ENCODE data around the gene NCEH1. TPM values are rescaled to one million over a fixed set of nuclear protein-coding genes. Genes with fewer than 3 reads are reported as not detected.

Gene NCEH1
- total and polyA plus RNA-seq, 2 of the 4 experiments (the other 2 are of a cell fraction) = 22.3 to 23.3 TPM

- Histone ChIP-seq H3K27ac (ENCODE audit: insufficient read depth, low read length) (no peak overlapping the region), H3K36me3 (ENCODE audit: control insufficient read depth, insufficient read depth, low read length) (no peaks in the 10 kb centered on the region), H2AK5ac (ENCODE audit: low read depth, low read length) (no peak overlapping the region), H3K56ac (ENCODE audit: extremely low read depth, insufficient read depth, low read length) (no peak overlapping the region), H3K79me1 (ENCODE audit: low read depth in 1 of 2, low read length in 2 of 2) (peaks cover 41 to 59% of the 10 kb centered on the region in 2 experiments), H2BK20ac (ENCODE audit: low read depth, low read length) (no peak overlapping the region), H2BK15ac (ENCODE audit: low read depth, low read length) (no peak overlapping the region), H3K9ac (ENCODE audit: low read depth, low read length) (no peak overlapping the region), H4K91ac (ENCODE audit: insufficient read depth, low read depth, low read length) (no peak overlapping the region), H3K23ac (ENCODE audit: low read depth, low read length) (0 out of 2 replicates have a peak overlapping the region, but pooled peaks have one; percentile 3), H4K20me1 (ENCODE audit: insufficient read depth, low read length) (peaks cover 9% of the 10 kb centered on the region), H2AFZ (replicated peaks; ENCODE audit: low read length, poor library complexity) (no peak overlapping the region), H4K8ac (ENCODE audit: low read depth in 2 of 2, low read length in 2 of 2) (no peak overlapping the region), H3K4me1 (ENCODE audit: control insufficient read depth, insufficient read depth, low read length) (peaks cover 2% of the 10 kb centered on the region; the same call in 1 of the 2 replicates), H2AK9ac (replicated peaks; ENCODE audit: low read depth, low read length, poor library complexity) (no peak overlapping the region), H3K9me3 (ENCODE audit: control insufficient read depth, insufficient read depth, low read length) (no peaks in the 10 kb centered on the region), H3K4ac (ENCODE audit: low read depth, low read length) (no peak overlapping the region), H3K9me1 (ENCODE audit: insufficient read depth, low read length) (peaks cover 21% of the 10 kb centered on the region; the same call in 1 of the 2 replicates), H3K4me3 (ENCODE audit: insufficient read depth, low read depth, low read length) (no peak overlapping the region), H4K5ac (ENCODE audit: low read depth, low read length) (no peak overlapping the region), H3K14ac (replicated peaks; ENCODE audit: low read depth, low read length) (no peak overlapping the region), H3K4me2 (ENCODE audit: low read depth, low read length) (no peak overlapping the region), H3K27me3 (ENCODE audit: control insufficient read depth, insufficient read depth, low read length) (no peaks in the 10 kb centered on the region), H3K18ac (ENCODE audit: low read depth, low read length) (no peak overlapping the region), H2BK120ac (ENCODE audit: low read depth, low read length) (no peak overlapping the region), H2BK5ac (ENCODE audit: low read depth, low read length, poor library complexity, severe bottlenecking) (no peak overlapping the region)
- no TSS peak for BruUV-seq (replicated peaks)
- in situ Hi-C loops (cut with MboI; ENCODE audit: low sequenced_read_pairs) (no loop called here), dilution Hi-C loops (cut with HindIII; ENCODE audit: low sequenced_read_pairs, unreplicated experiment) (no loop called here), intact Hi-C loops (cut with micrococcal nuclease) (no loop called here)
- ChIA-PET POLR2A (ENCODE audit: unreplicated experiment) (no interaction called here), CTCF (interaction anchor here (1.4 kb wide), 1 partner anchor 10 kb away, joined by 3 read pairs; the partner anchor contains the start of gene NCEH1)
- DNase-seq = no peak
- TF ChIP-seq USF2 (IDR thresholded peaks at IDR 0.05; ENCODE audit: low read depth, low read length) (no peak), BHLHE40 (IDR thresholded peaks at IDR 0.05; ENCODE audit: low read depth, low read length) (no peak), POLR2A (IDR thresholded peaks at IDR 0.05; ENCODE audit: low read depth, low read length) (no peak), CEBPB (IDR thresholded peaks at IDR 0.05; ENCODE audit: low read depth, low read length) (no peak), NFE2L2 (IDR thresholded peaks at IDR 0.05; ENCODE audit: low read depth, low read length) (no peak)
- no CpG with 5 or more reads among the region's 1 CpG for WGBS, 2 experiments (ENCODE audit: extremely low coverage in 2 of 2, insufficient read length in 1 of 2)
- no peak for ATAC-seq (ENCODE audit: low read depth)
Observed at GRCh38 chr3:172700936-172701455, 9.9 kb downstream of the NCEH1 start.

All from IMR-90 (cell line).